ENCODE data around the gene STARD9. TPM values are rescaled to one million over a fixed set of nuclear protein-coding genes. Genes with fewer than 3 reads are reported as not detected.

Gene STARD9
- total and polyA plus RNA-seq, 9 of the 15 experiments (the other 6 are each of a cell fraction or from before 2014, with no cell fraction given) = 0.45 to 6.0 (median 3.6) TPM

- Histone ChIP-seq H3K36me3 (ENCODE audit: control insufficient read depth, insufficient read depth, low read length) (no peaks in the 10 kb centered on the region), H3K27ac (ENCODE audit: extremely low read depth, low read depth, low read length) (no peak overlapping the region), H3K79me2 (ENCODE audit: control insufficient read depth, insufficient read depth, low read length) (no peaks in the 10 kb centered on the region), H3K9me1 (ENCODE audit: control insufficient read depth, insufficient read depth, low read length) (no peaks in the 10 kb centered on the region), H3K27me3 (ENCODE audit: control insufficient read depth in 2 of 2, insufficient read depth in 2 of 2, low read length in 2 of 2) (no peaks in the 10 kb centered on the region), H3K4me2 (ENCODE audit: insufficient read depth, low read length) (no peak overlapping the region), H3K9me3 (replicated peaks; ENCODE audit: control insufficient read depth, insufficient read depth, low read depth, low read length) (no peaks in the 10 kb centered on the region), H3K4me1 (replicated peaks in 1 of 2; ENCODE audit: control insufficient read depth in 2 of 2, insufficient read depth in 2 of 2, low read length in 2 of 2) (no peaks in the 10 kb centered on the region; a peak in 2 of 5 replicates), H4K20me1 (replicated peaks; ENCODE audit: control insufficient read depth, insufficient read depth, low read length) (peaks cover 3% of the 10 kb centered on the region; the same call in 1 of the 2 replicates), H3K4me3 (no peak overlapping the region), H2AFZ (ENCODE audit: low read depth, low read length) (no peak overlapping the region), H3K9ac (ENCODE audit: insufficient read depth in 1 of 2, low read depth in 2 of 2, low read length in 2 of 2) (peak overlapping the region in 1 of 2 experiments; percentile 73; a peak in 2 of 4 replicates)
- no TSS peak for BruUV-seq (replicated peaks)
- no peak for DNase-seq (ENCODE audit: extremely low read depth in 1 of 4, low spot score in 3 of 4)
- ChIA-PET CTCF (ENCODE audit: low intra/inter-chr PET ratio) (no interaction called here), POLR2A (interaction anchor here (0.5 kb wide), 1 partner anchor 294 kb away, joined by 3 read pairs; no protein-coding TSS in a partner anchor)
- in situ Hi-C loops (cut with MboI) = no loop called here
- intact Hi-C loops (cut with micrococcal nuclease) = no loop called here
- ATAC-seq = no peak
- 20% methylated on average over 1 of the region's 1 CpG for WGBS (ENCODE audit: insufficient coverage, low coverage, missing lambda C conversion rate)
- TF ChIP-seq MCM7 (IDR thresholded peaks at IDR 0.05) = no peak
- no peak for TF ChIP-seq KDM2B (CRISPR knock-in tag; IDR thresholded peaks at IDR 0.05)
- TF ChIP-seq FOXK1 (CRISPR knock-in tag; IDR thresholded peaks at IDR 0.05; ENCODE audit: borderline replicate concordance) = no peak
- TF ChIP-seq HDAC6 (IDR thresholded peaks at IDR 0.05; ENCODE audit: low read depth, low read length) = no peak
- TF ChIP-seq CBFB (CRISPR knock-in tag; IDR thresholded peaks at IDR 0.05) = no peak
- no peak for TF ChIP-seq ESRRA (IDR thresholded peaks at IDR 0.05; ENCODE audit: borderline replicate concordance, low read depth)
- FAIRE-seq = no peak
Observed at GRCh38 chr15:42692536-42692935, 117.1 kb downstream of the STARD9 start.

GRCh38 chr15:42692997-42693396 is 117.6 kb downstream of the STARD9 start:
- Histone ChIP-seq H3K9me1 (ENCODE audit: control insufficient read depth, insufficient read depth, low read length) (no peaks in the 10 kb centered on the region), H3K9me3 (replicated peaks; ENCODE audit: control insufficient read depth, insufficient read depth, low read depth, low read length) (no peaks in the 10 kb centered on the region), H3K9ac (ENCODE audit: insufficient read depth in 1 of 2, low read depth in 2 of 2, low read length in 2 of 2) (peak overlapping the region in 1 of 2 experiments; percentile 73; a peak in 1 of 4 replicates), H3K27me3 (ENCODE audit: control insufficient read depth in 2 of 2, insufficient read depth in 2 of 2, low read length in 2 of 2) (no peaks in the 10 kb centered on the region), H3K4me2 (ENCODE audit: insufficient read depth, low read length) (no peak overlapping the region), H3K79me2 (ENCODE audit: control insufficient read depth, insufficient read depth, low read length) (no peaks in the 10 kb centered on the region), H3K4me1 (replicated peaks in 1 of 2; ENCODE audit: control insufficient read depth in 2 of 2, insufficient read depth in 2 of 2, low read length in 2 of 2) (no peaks in the 10 kb centered on the region; a peak in 2 of 5 replicates), H3K4me3 (no peak overlapping the region), H2AFZ (ENCODE audit: low read depth, low read length) (no peak overlapping the region), H3K36me3 (ENCODE audit: control insufficient read depth, insufficient read depth, low read length) (no peaks in the 10 kb centered on the region), H4K20me1 (replicated peaks; ENCODE audit: control insufficient read depth, insufficient read depth, low read length) (peaks cover 3% of the 10 kb centered on the region; the same call in 1 of the 2 replicates), H3K27ac (ENCODE audit: extremely low read depth, low read depth, low read length) (no peak overlapping the region)
- intact Hi-C loops (cut with micrococcal nuclease) = no loop called here
- ChIA-PET CTCF (ENCODE audit: low intra/inter-chr PET ratio) (no interaction called here), POLR2A (no interaction called here)
- 34% methylated on average over 4 of the region's 4 CpGs for WGBS (ENCODE audit: insufficient coverage, low coverage, missing lambda C conversion rate)
- in situ Hi-C loops (cut with MboI) = no loop called here
- no peak for FAIRE-seq
- no peak for ATAC-seq
- TF ChIP-seq TFAM (CRISPR knock-in tag; conservative IDR thresholded peaks at IDR 0.05) = no peak
- TF ChIP-seq ZNF707 (CRISPR knock-in tag; conservative IDR thresholded peaks at IDR 0.05) = no peak
- TF ChIP-seq PTTG1 (tag; IDR thresholded peaks at IDR 0.05; ENCODE audit: low read depth) = no peak
- TF ChIP-seq DMBX1 (CRISPR knock-in tag; IDR thresholded peaks at IDR 0.05; ENCODE audit: borderline replicate concordance) = no peak
- TF ChIP-seq KHSRP (IDR thresholded peaks at IDR 0.05) = no peak
- TF ChIP-seq ZNF444 (CRISPR knock-in tag; IDR thresholded peaks at IDR 0.05) = no peak
- no peak for TF ChIP-seq PHB (CRISPR knock-in tag; IDR thresholded peaks at IDR 0.05)
- DNase-seq (ENCODE audit: extremely low read depth in 1 of 4, low spot score in 3 of 4) = no peak
- BruUV-seq (replicated peaks) = no TSS peak
